ENCODE measurements around the gene CMTR1. TPM values are rescaled to one million over a fixed set of nuclear protein-coding genes. Genes with fewer than 3 reads are reported as not detected.

Gene CMTR1
- total RNA-seq (2022; extraction: Qiagen RNA extraction): 15.2 to 17.7 TPM (median 16.8 TPM) in 5 replicates

GRCh38 chr6:37432916-37433656, at the start of gene CMTR1:
Gene CMTR1 (plus strand): TSS chr6:37433221. CDS start chr6:37435630, 2,409 bp downstream.

GRCh38 chr6:37499433-37500293, 66.6 kb downstream of the CMTR1 start, which contains the start of gene CCDC167:
Gene CCDC167 (minus strand): TSS chr6:37499893. CDS start chr6:37499863, 30 bp downstream.

Other genes with a start within 250 kb of the CMTR1 start
- 5.2 to 6.3 TPM (median 6.1 TPM) in 5 replicates for gene TBC1D22B, start 175.4 kb upstream of the CMTR1 start, total RNA-seq (2022; extraction: Qiagen RNA extraction)
- gene TMEM217, start 175.1 kb upstream of the CMTR1 start, total RNA-seq (2022; extraction: Qiagen RNA extraction): 0.54 to 1.3 TPM (median 0.75 TPM) in 5 replicates
- gene RNF8, start 79.2 kb upstream of the CMTR1 start, total RNA-seq (2022; extraction: Qiagen RNA extraction): 20.1 to 24.7 TPM (median 22.3 TPM) in 5 replicates
- 41.7 to 52.6 TPM (median 46.9 TPM) in 5 replicates for gene CCDC167, start 66.7 kb downstream of the CMTR1 start, total RNA-seq (2022; extraction: Qiagen RNA extraction)